Memory B cell (primary cell): ENCODE results near the gene SLC44A4.
A peak's percentile ranks its signal among the peaks of the same experiment; 100 is the strongest.
"Not testable (repeated sequence)": the region's sequence is repeated elsewhere in the genome, so short reads cannot be mapped to it uniquely, and the experiment has no call there.

Experiments used
- ATAC-seq: fragments of 150-1000 bp; cut with Tn5 transposase; 2 replicates; pipeline ENCODE4 v1.10.0; 2021; ENCODE audit warnings: low read depth, mild to moderate bottlenecking, moderate library complexity
- DNase-seq, 2 donors: peaks; one replicate each; pipeline ENCODE4 v3.0.0; 2022; ENCODE audit warnings: low spot score in 2 of 2
- H3K27ac Mint-ChIP-seq: one replicate; pipeline ENCODE4 v1.8.0; 2022; ENCODE audit warnings: mild to moderate bottlenecking, moderate library complexity, mixed read lengths
- H3K27me3 Mint-ChIP-seq: one replicate; pipeline ENCODE4 v1.8.0; 2022; ENCODE audit warnings: mixed read lengths
- H3K36me3 Mint-ChIP-seq: one replicate; pipeline ENCODE4 v1.8.0; 2022; ENCODE audit warnings: mild to moderate bottlenecking, mixed read lengths
- H3K4me1 Mint-ChIP-seq: one replicate; pipeline ENCODE4 v1.8.0; 2022; ENCODE audit warnings: mixed read lengths
- H3K4me3 Mint-ChIP-seq: one replicate; pipeline ENCODE4 v1.8.0; 2022; ENCODE audit warnings: mild to moderate bottlenecking, moderate library complexity, mixed read lengths
- H3K9me3 Mint-ChIP-seq: one replicate; pipeline ENCODE4 v1.8.0; 2022; ENCODE audit warnings: mixed read lengths

The SLC44A4 gene

GRCh38 chr6:31864818-31865204 lies 14.0 kb downstream of the SLC44A4 start:
- H3K4me3 Mint-ChIP-seq, result no peak overlapping the region
- H3K9me3 Mint-ChIP-seq, result no peaks in the 10 kb centered on the region
- peaks cover 2% of the 10 kb centered on the region for H3K27me3 Mint-ChIP-seq
- DNase-seq, result no peak
- H3K27ac Mint-ChIP-seq, result no peak overlapping the region
- no peak for ATAC-seq
- peaks cover 12% of the 10 kb centered on the region for H3K4me1 Mint-ChIP-seq
- H3K36me3 Mint-ChIP-seq, result peaks cover 4% of the 10 kb centered on the region

DNA sequence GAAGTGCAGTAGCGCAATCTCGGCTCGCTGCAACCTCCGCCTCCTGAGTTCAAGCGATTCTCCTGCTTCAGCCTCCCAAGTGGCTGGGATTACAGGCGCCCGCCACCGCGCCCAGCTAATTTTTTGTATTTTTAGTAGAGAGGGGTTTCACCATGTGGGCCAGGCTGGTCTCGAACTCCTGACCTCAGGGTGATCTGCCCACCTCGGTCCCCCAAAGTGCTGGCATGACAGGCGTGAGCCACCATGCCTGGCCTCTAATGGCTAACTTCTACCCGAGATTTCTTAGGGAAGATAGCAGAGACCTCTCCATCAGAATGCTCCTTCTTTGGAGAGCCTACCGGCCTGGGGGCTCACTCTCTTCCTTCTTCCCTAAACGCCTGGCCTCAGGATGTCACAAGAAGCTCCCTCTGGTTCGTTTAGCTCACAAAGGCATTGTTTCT lies 14.7 kb downstream of the SLC44A4 start:
- ATAC-seq, H3K9me3 Mint-ChIP-seq, H3K36me3 Mint-ChIP-seq, H3K27me3 Mint-ChIP-seq, DNase-seq: not testable (repeated sequence)
- peak overlapping the region; percentile 62 for H3K27ac Mint-ChIP-seq
- peaks cover 12% of the 10 kb centered on the region for H3K4me1 Mint-ChIP-seq
- peak overlapping the region; percentile 90 for H3K4me3 Mint-ChIP-seq

DNA sequence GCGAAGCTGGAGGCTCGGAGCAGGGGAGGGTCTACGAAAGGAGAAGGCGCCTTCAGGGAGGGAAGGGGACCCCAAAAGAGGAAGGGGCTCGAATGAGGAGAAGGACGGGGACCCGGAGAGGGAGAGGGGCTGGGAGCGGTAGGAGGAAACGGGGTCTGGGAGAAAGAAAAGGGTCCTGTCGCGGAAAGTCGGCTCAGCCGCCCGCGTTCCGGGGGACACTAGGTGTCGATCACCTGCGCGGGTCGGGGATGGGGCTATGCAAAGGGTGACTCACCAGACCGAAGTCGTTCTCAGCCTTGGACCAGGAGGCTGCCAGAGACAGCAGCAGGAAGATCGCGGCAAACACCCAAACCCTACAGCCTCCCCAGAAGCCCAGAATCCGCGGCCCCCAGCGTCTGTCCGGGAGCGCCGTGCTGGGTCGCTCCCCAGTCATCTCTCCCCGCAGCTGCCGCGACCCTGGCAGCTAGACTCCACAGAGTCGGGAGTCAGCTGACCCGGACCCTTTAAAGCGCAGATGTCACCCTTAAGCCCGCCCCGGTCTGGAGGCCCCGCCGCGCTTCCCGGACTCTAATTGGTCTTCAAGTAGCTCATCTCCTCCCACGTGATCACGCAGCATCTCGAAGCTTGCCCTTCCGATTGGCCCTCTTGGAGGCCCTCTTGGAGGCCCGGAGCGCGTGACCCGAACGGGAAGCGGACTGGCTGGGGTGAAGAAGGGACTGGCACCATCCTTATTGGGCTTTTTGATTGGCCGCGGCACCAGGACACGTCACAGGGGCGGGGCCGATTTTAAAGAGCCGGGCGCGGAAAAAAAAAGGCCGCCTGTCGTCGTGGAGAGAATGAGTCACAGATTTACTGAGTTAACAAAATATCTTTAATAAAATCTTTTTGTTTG lies 16.2 kb downstream of the SLC44A4 start, which contains the start of gene NEU1:
Gene NEU1, minus strand, starts transcription at position 478 of the 892 bp plus-strand sequence. Its CDS starts 45 bp downstream, at position 433.
- Mint-ChIP-seq H3K9me3 (no peaks in the 10 kb centered on the region), H3K4me1 (peaks cover 12% of the 10 kb centered on the region), H3K27ac (peak within 1 kb of the TSS; percentile 96), H3K4me3 (peak within 1 kb of the TSS; percentile 97), H3K27me3 (no peaks in the 10 kb centered on the region), H3K36me3 (peaks cover 7% of the 10 kb centered on the region)
- ATAC-seq, result peak; percentile 93
- DNase-seq, result peak; percentile 87 to 97

- Mint-ChIP-seq H3K27me3 (no peaks in the 10 kb centered on the region), H3K27ac (peak overlapping the region; percentile 96), H3K4me3 (peak overlapping the region; percentile 97), H3K4me1 (peaks cover 12% of the 10 kb centered on the region), H3K36me3 (peaks cover 9% of the 10 kb centered on the region), H3K9me3 (no peaks in the 10 kb centered on the region)
- DNase-seq (peak in 1 of 2 donors; percentile 18), ATAC-seq (no peak)
Measured at GRCh38 chr6:31861919-31862343, 16.9 kb downstream of the SLC44A4 start.

GRCh38 chr6:31861150-31861549 lies 17.6 kb downstream of the SLC44A4 start:
- Mint-ChIP-seq H3K27ac (no peak overlapping the region), H3K4me3 (no peak overlapping the region), H3K36me3 (peaks cover 9% of the 10 kb centered on the region), H3K9me3 (no peaks in the 10 kb centered on the region), H3K27me3 (no peaks in the 10 kb centered on the region), H3K4me1 (peaks cover 12% of the 10 kb centered on the region)
- no peak for DNase-seq
- ATAC-seq, result no peak

DNA sequence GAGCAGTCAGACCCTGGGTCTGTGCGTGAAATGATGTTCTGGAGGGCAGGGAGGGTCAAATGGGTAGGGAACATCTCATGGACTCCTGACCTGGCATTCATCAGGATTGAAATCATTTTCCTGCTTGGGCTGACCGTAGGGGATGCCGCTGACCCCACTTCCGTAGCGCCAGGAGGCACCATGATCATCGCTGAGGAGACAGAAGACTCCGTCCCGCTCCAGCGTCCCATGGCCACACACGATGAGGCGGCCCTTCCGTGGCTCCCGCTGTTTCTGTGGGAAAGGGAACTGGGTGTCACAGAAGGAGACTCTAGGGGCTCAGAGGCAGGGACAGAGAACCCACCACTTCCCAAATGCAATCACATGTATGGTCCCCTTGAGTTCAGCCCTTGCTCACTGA lies 18.4 kb downstream of the SLC44A4 start:
- DNase-seq, result no peak
- Mint-ChIP-seq H3K36me3 (peaks cover 9% of the 10 kb centered on the region), H3K27ac (no peak overlapping the region), H3K4me1 (peaks cover 12% of the 10 kb centered on the region), H3K27me3 (no peaks in the 10 kb centered on the region), H3K4me3 (no peak overlapping the region), H3K9me3 (no peaks in the 10 kb centered on the region)
- no peak for ATAC-seq

- Mint-ChIP-seq H3K9me3 (no peaks in the 10 kb centered on the region), H3K4me1 (peaks cover 12% of the 10 kb centered on the region), H3K4me3 (peak overlapping the region; percentile 18), H3K36me3 (peaks cover 9% of the 10 kb centered on the region), H3K27me3 (no peaks in the 10 kb centered on the region), H3K27ac (no peak overlapping the region)
- no peak for ATAC-seq
- no peak for DNase-seq
Measured at GRCh38 chr6:31859923-31860322, 18.9 kb downstream of the SLC44A4 start.

DNA sequence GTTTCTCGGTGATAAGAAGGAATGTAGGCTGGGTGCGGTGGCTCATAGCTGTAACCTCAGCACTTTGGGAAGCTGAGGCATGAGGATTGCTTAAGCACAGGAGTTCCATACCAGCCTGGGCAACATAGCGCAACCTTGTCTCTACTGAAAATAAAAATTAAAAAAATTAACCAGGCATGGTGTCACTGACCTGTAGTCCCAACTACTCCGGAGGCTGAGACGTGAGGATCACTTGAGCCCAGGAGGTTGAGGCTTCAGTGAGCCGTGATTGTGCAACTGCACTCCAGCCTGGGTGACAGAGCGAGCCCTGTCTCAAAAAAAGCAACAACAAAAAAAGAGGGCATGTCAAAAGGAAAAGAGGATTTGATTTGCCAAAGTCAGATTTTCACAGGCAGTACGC lies 20.1 kb downstream of the SLC44A4 start:
- no peaks in the 10 kb centered on the region for H3K9me3 Mint-ChIP-seq
- no peak overlapping the region for H3K4me3 Mint-ChIP-seq
- H3K4me1 Mint-ChIP-seq, result peaks cover 11% of the 10 kb centered on the region
- H3K27ac Mint-ChIP-seq, result no peak overlapping the region
- ATAC-seq, result no peak
- DNase-seq, result no peak
- peaks cover 9% of the 10 kb centered on the region for H3K36me3 Mint-ChIP-seq
- no peaks in the 10 kb centered on the region for H3K27me3 Mint-ChIP-seq

DNA sequence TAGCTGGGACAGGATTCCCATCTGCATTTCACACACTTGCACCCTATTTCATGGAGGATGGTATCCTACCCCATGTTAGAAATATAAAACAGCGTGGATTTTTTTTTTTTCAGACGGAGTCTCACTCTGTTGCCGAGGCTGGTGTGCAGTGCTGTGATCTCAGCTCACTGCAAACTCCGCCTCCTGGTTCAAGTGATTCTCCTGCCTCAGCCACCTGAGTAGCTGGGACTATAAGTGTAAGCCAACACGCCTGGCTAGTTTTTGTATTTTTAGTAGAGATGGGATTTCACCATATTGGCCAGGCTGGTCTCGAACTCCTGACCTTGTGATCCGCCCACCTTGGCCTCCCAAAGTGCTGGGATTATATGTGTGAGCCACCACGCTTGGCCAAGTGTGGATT lies 21.0 kb downstream of the SLC44A4 start:
- not testable (repeated sequence) for ATAC-seq, H3K27me3 Mint-ChIP-seq, H3K36me3 Mint-ChIP-seq, H3K27ac Mint-ChIP-seq, H3K4me1 Mint-ChIP-seq, H3K4me3 Mint-ChIP-seq, DNase-seq, H3K9me3 Mint-ChIP-seq

GRCh38 chr6:31851980-31852718 lies 26.6 kb downstream of the SLC44A4 start:
- not testable (repeated sequence) for H3K27me3 Mint-ChIP-seq, H3K36me3 Mint-ChIP-seq

DNA sequence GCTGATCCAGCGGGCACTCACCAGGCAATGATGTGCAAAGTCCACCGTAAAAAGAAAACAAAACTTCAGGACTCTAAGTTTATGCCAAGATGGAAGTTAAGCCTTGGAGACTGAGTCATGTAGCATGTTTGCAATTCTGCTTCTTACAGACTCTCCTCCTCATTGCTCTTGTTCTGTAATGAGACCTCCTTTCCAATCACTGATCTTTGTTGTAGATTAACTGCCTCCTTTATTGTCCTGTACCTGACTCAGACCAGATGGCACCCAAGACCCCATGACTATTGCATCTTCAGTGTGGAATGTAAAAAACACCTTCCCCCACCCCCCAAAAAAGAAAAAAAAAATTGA lies 27.3 kb downstream of the SLC44A4 start:
- Mint-ChIP-seq H3K36me3 (peaks cover 2% of the 10 kb centered on the region), H3K4me3 (no peak overlapping the region), H3K27me3 (no peaks in the 10 kb centered on the region), H3K4me1 (no peaks in the 10 kb centered on the region), H3K9me3 (no peaks in the 10 kb centered on the region), H3K27ac (no peak overlapping the region)
- DNase-seq (no peak), ATAC-seq (no peak)

More at GRCh38 chr6:31851980-31852718, 26.6 kb downstream of the SLC44A4 start:
- DNase-seq, H3K27ac Mint-ChIP-seq, H3K9me3 Mint-ChIP-seq, H3K4me1 Mint-ChIP-seq, ATAC-seq, H3K4me3 Mint-ChIP-seq: not testable (repeated sequence)

DNA sequence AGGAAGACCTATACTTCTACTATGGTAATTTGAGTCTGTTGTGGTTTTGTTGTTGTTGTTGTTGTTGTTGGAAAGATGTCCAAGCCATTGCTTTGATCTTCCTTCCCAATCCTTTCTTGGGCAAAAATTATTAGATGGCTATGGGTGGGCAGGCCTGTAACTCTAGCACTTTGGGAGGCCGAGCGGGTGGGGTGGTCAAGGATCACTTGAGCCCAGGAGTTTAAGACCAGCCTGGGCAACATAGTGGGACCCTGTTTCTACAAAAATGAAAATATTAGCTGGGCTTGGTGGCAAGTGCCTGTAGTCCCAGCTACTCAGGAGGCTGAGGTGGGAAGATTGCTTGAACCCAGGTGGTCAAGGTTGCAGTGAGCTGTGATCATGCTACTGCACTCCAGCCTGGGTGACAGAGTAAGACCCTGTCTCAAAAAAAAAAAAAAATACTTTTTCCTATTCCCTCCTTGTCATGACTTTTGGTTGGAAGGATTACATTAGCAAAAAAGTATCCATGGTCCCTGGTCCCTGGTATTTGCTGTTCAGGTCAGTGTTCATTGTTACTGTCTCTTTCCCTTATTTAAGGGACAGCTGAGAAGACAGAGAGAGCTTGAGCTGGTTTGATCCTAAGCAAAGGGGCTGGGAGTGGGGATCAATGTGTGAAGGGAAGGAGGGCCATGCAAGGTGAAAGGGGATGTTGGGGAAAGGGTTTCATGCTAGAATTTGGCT lies 27.9 kb downstream of the SLC44A4 start:
- ATAC-seq, result no peak
- Mint-ChIP-seq H3K27me3 (no peaks in the 10 kb centered on the region), H3K4me1 (no peaks in the 10 kb centered on the region), H3K27ac (no peak overlapping the region), H3K4me3 (no peak overlapping the region), H3K9me3 (no peaks in the 10 kb centered on the region), H3K36me3 (peaks cover 2% of the 10 kb centered on the region)
- no peak for DNase-seq

DNA sequence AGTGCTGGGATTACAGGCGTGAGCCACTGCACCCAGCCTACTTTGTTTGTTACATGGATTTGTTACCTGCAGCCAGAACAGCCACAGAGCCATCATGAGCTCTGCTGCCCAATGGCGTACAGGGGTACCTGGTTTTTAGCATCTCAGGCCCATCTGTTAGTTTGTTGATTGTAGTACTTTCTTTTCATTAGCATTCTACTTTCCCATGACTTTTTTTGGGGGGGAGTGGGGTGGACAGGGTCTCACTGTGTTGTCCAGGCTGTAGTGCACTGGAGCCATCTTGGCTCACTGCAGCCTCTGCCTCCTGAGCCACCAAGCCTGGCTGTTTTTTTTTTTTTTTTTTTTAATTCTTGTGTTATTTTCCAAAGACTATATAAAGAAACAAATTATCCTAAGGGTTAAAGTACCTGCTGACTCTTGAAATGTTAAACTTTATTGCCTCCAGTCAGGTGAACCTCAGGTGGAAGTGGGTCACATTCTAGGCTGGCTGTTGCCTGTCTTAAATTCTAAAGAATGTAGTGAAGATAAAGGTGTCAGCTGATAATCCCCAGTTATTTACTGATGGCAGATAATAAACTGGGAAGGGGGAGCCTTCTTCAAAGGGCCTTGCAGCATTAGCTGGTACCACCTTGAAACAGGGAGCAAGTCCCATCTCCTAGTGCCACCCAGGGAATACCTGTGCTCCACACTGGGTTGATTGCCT lies 31.4 kb downstream of the SLC44A4 start:
- Mint-ChIP-seq H3K36me3 (peaks cover 3% of the 10 kb centered on the region), H3K4me1 (no peaks in the 10 kb centered on the region)

More for the DNA sequence above, 31.4 kb downstream of the SLC44A4 start:
- ATAC-seq, result no peak
- Mint-ChIP-seq H3K4me3 (no peak overlapping the region), H3K27me3 (no peaks in the 10 kb centered on the region), H3K27ac (no peak overlapping the region), H3K9me3 (no peaks in the 10 kb centered on the region)
- no peak for DNase-seq
